ENCODE data around the gene PHACTR4.
"Not testable (repeated sequence)": the region's sequence is repeated elsewhere in the genome, so short reads cannot be mapped to it uniquely, and the experiment has no call there.

Gene PHACTR4

GRCh38 chr1:28525002-28525642 is 155.6 kb downstream of the PHACTR4 start:
- not testable (repeated sequence) for DNase-seq (ENCODE audit: low read depth)

GRCh38 chr1:28526886-28527285 is 157.3 kb downstream of the PHACTR4 start:
- DNase-seq (ENCODE audit: low read depth), result no peak

GRCh38 chr1:28530456-28530855 is 160.9 kb downstream of the PHACTR4 start:
- no peak for DNase-seq (ENCODE audit: low read depth)

GRCh38 chr1:28534671-28535070 is 165.1 kb downstream of the PHACTR4 start:
- no peak for DNase-seq (ENCODE audit: low read depth)

- DNase-seq (ENCODE audit: low read depth), result no peak
Measured at GRCh38 chr1:28535180-28535579, 165.6 kb downstream of the PHACTR4 start.

- no peak for DNase-seq (ENCODE audit: low read depth)
Measured at GRCh38 chr1:28537457-28538199, 168.1 kb downstream of the PHACTR4 start.

GRCh38 chr1:28538286-28538685 is 168.7 kb downstream of the PHACTR4 start:
- no peak for DNase-seq (ENCODE audit: low read depth)

- DNase-seq (ENCODE audit: low read depth), result no peak
Measured at GRCh38 chr1:28540651-28541050, 171.1 kb downstream of the PHACTR4 start.

- not testable (repeated sequence) for DNase-seq (ENCODE audit: low read depth)
Measured at GRCh38 chr1:28541414-28542015, 172.0 kb downstream of the PHACTR4 start.

- no peak for DNase-seq (ENCODE audit: low read depth)
Measured at GRCh38 chr1:28545246-28545628, 175.7 kb downstream of the PHACTR4 start.

GRCh38 chr1:28548318-28548717 is 178.8 kb downstream of the PHACTR4 start:
- no peak for DNase-seq (ENCODE audit: low read depth)

Data from stimulated activated CD8-positive, alpha-beta memory T cell treated with anti-CD3 and anti-CD28 coated beads, Interleukin-15, amount 100 ng/mL, for 24 hours (primary cell).